Stimulated activated CD4-positive, alpha-beta T cell treated with anti-CD3 and anti-CD28 coated beads, Interleukin-15, amount 100 ng/mL, for 24 hours (primary cell): ENCODE results near the gene BTG2.

Experiments used
- DNase-seq: peaks from one replicate; pipeline ENCODE4 v3.0.0-alpha.2; 2020

The BTG2 gene

GRCh38 chr1:203276916-203277545 is 28.3 kb upstream of the BTG2 start:
- peak; percentile 37 for DNase-seq

- no peak for DNase-seq
Observed at GRCh38 chr1:203278082-203278884, 27.0 kb upstream of the BTG2 start.

- no peak for DNase-seq
Observed at GRCh38 chr1:203278885-203279406, 26.4 kb upstream of the BTG2 start.

GRCh38 chr1:203280061-203280460 is 25.3 kb upstream of the BTG2 start:
- no peak for DNase-seq

GRCh38 chr1:203281033-203281432 is 24.3 kb upstream of the BTG2 start:
- no peak for DNase-seq

GRCh38 chr1:203281851-203282661 is 23.3 kb upstream of the BTG2 start:
- no peak for DNase-seq

- DNase-seq, result no peak
Observed at GRCh38 chr1:203282720-203283542, 22.4 kb upstream of the BTG2 start.

- no peak for DNase-seq
Observed at GRCh38 chr1:203283597-203283996, 21.7 kb upstream of the BTG2 start.

GRCh38 chr1:203284411-203285123 is 20.8 kb upstream of the BTG2 start:
- DNase-seq, result no peak

GRCh38 chr1:203286161-203286984 is 18.9 kb upstream of the BTG2 start:
- no peak for DNase-seq

GRCh38 chr1:203287109-203287893 is 18.0 kb upstream of the BTG2 start:
- peak; percentile 81 for DNase-seq

- no peak for DNase-seq
Observed at GRCh38 chr1:203287898-203288297, 17.4 kb upstream of the BTG2 start.

GRCh38 chr1:203288400-203288799 is 16.9 kb upstream of the BTG2 start:
- no peak for DNase-seq

- DNase-seq, result peak; percentile 93
Observed at GRCh38 chr1:203289281-203289981, 15.9 kb upstream of the BTG2 start.

GRCh38 chr1:203289982-203290260 is 15.4 kb upstream of the BTG2 start:
- DNase-seq, result no peak

GRCh38 chr1:203290261-203291089 is 14.8 kb upstream of the BTG2 start:
- peak; percentile 98 for DNase-seq

- no peak for DNase-seq
Observed at GRCh38 chr1:203291201-203292096, 13.9 kb upstream of the BTG2 start.

GRCh38 chr1:203295796-203296195 is 9.5 kb upstream of the BTG2 start:
- DNase-seq, result no peak
